Smooth muscle cell (in vitro differentiated cells): ENCODE measurements around the gene IRF2BPL. TPM values are rescaled to one million over a fixed set of nuclear protein-coding genes. Genes with fewer than 3 reads are reported as not detected.

ENCODE experiments used
- DNase-seq: peaks from one replicate; lab custom pipeline; 2025; ENCODE audit not compliant: unreplicated experiment; lab: John Stamatoyannopoulos, UW
- H2AFZ ChIP-seq: fragments of 200-600 bp; sonication (generic); 2 replicates; pipeline ENCODE4 v1.6.0; 2016; ENCODE audit warnings: antibody characterized with exemption, low read depth, mild to moderate bottlenecking
- H3F3A ChIP-seq: fragments of 200-600 bp; sonication (generic); 2 replicates; pipeline ENCODE4 v1.6.0; 2017; ENCODE audit warnings: antibody characterized with exemption, low read depth
- H3K27ac ChIP-seq: fragments of 200-600 bp; sonication (generic); 2 replicates; pipeline ENCODE4 v1.5.1; 2016; ENCODE audit warnings: low read depth, mild to moderate bottlenecking
- H3K27me3 ChIP-seq: fragments of 200-600 bp; sonication (generic); 2 replicates; pipeline ENCODE4 v1.6.1; 2016; ENCODE audit warnings: low read depth, mild to moderate bottlenecking
- H3K36me3 ChIP-seq: fragments of 200-600 bp; sonication (generic); 2 replicates; pipeline ENCODE4 v1.5.1; 2016; ENCODE audit warnings: low read depth
- H3K4me1 ChIP-seq: fragments of 200-600 bp; sonication (generic); 2 replicates; pipeline ENCODE4 v1.5.1; 2016; ENCODE audit warnings: low read depth
- H3K4me2 ChIP-seq: fragments of 200-600 bp; sonication (generic); 2 replicates; pipeline ENCODE4 v1.6.0; 2016; ENCODE audit warnings: mild to moderate bottlenecking
- H3K4me3 ChIP-seq: fragments of 200-600 bp; sonication (generic); 2 replicates; pipeline ENCODE4 v1.5.1; 2016; ENCODE audit warnings: mild to moderate bottlenecking
- H3K79me2 ChIP-seq: fragments of 200-600 bp; sonication (generic); 2 replicates; pipeline ENCODE4 v1.6.0; 2016; ENCODE audit warnings: low read depth, mild to moderate bottlenecking
- H3K9ac ChIP-seq: fragments of 200-600 bp; sonication (generic); 2 replicates; pipeline ENCODE4 v1.6.0; 2016; ENCODE audit warnings: low read depth
- H3K9me3 ChIP-seq: fragments of 200-600 bp; sonication (generic); replicated peaks from 2 replicates; pipeline ENCODE4 v1.5.1; 2016; ENCODE audit warnings: low read depth
- H4K20me1 ChIP-seq: fragments of 200-600 bp; sonication (generic); 2 replicates; pipeline ENCODE4 v1.6.0; 2016; ENCODE audit warnings: low read depth
- CTCF ChIP-seq: fragments of 200-600 bp; sonication (generic); IDR thresholded peaks from 2 replicates; pipeline ENCODE4 v1.5.1; 2017; ENCODE audit warnings: borderline replicate concordance, mild to moderate bottlenecking, antibody characterized with exemption; ENCODE audit not compliant: insufficient read depth, poor library complexity, severe bottlenecking
- WGBS: methylation state at CpG from one replicate; pipeline ENCODE4 v1.1.7; 2016; ENCODE audit warnings: low lambda C conversion rate; 5-methylcytosine and 5-hydroxymethylcytosine counted together
- polyA plus RNA-seq: library from polyadenylated mRNA; unstranded; fragments of >200 nt; fragmentation: Nextera tagmentation; extraction: Ambion mirVana; gene quantifications from 2 replicates; pipeline ENCODE4 v1.2.1, GENCODE V29; 2016
- total RNA-seq: library from RNA; depleted of rRNA; stranded (reverse); fragments of >200 nt; gene quantifications from 2 replicates; pipeline ENCODE4 v1.2.3, GENCODE V29; 2014

The IRF2BPL gene
- total and polyA plus RNA-seq, 2 experiments from 2014 or later, result 33.9 to 66.3 TPM

DNA sequence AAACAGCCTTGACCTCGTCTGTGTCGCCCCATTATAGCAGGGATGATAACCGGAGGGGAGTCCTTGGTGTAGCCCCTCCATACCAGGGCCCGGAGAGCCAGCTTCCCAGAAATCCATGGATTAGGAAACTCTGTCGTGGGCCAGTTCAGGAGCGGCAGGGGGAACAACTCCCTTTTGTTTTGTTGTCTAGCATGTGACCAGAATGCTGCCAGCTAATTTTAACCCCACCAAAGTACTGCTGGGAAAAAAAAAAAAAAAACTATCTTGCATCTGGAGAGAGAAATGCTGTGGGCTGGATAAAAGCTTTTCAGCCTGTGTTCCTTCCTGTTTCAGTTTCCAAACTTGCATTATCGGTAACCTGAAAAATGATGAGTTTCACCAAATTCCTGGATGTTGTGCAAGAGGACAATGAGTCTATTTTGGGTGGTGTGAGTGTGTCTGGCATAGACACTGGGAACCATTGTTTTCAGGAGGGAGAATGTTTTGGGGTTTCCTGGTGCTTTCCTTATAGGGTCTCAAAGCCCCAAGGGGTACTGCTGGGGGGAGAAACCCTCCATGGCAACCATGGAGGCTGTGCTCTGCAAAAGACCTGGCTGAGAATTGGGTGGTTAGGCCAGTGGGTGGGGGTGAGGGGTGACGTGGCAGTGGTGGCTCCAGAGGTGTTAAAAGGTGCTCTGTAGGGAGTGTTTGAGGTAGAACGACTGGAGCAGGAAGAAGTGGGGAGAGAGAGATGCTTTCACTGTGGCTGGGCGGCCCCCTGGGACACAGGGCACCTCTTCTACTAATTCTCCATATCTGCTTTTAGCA, 14.9 kb upstream of the IRF2BPL start:
- no peak overlapping the region for H3K4me3 ChIP-seq
- H3K9me3 ChIP-seq, result no peaks in the 10 kb centered on the region
- H3K4me2 ChIP-seq, result peak overlapping the region; percentile 81
- peaks cover 40% of the 10 kb centered on the region for H3F3A ChIP-seq
- 30% methylated on average over 10 of the region's 10 CpGs for WGBS
- H3K79me2 ChIP-seq, result no peaks in the 10 kb centered on the region
- H3K27me3 ChIP-seq, result no peaks in the 10 kb centered on the region
- H3K4me1 ChIP-seq, result peaks cover 63% of the 10 kb centered on the region
- no peaks in the 10 kb centered on the region for H4K20me1 ChIP-seq
- TF ChIP-seq CTCF, result no peak
- H3K9ac ChIP-seq, result peak overlapping the region; percentile 87
- H3K36me3 ChIP-seq, result no peaks in the 10 kb centered on the region
- no peak for DNase-seq
- no peak overlapping the region for H2AFZ ChIP-seq
- H3K27ac ChIP-seq, result peak overlapping the region; percentile 99

GRCh38 chr14:77041881-77042545, 13.5 kb upstream of the IRF2BPL start:
- Histone ChIP-seq H3K9ac (peak overlapping the region; percentile 87), H4K20me1 (no peaks in the 10 kb centered on the region), H3K36me3 (no peaks in the 10 kb centered on the region), H3K4me1 (peaks cover 76% of the 10 kb centered on the region), H3K4me2 (peak overlapping the region; percentile 81), H3K4me3 (no peak overlapping the region), H3K79me2 (no peaks in the 10 kb centered on the region), H3K27ac (peak overlapping the region; percentile 99), H2AFZ (no peak overlapping the region), H3K27me3 (no peaks in the 10 kb centered on the region), H3K9me3 (no peaks in the 10 kb centered on the region), H3F3A (peaks cover 47% of the 10 kb centered on the region)
- no peak for TF ChIP-seq CTCF
- DNase-seq, result no peak
- WGBS, result 22% methylated on average over 14 of the region's 14 CpGs

- no peaks in the 10 kb centered on the region for H3K36me3 ChIP-seq
- peak overlapping the region; percentile 44 for H3K4me3 ChIP-seq
- WGBS, result 22% methylated on average over 23 of the region's 23 CpGs
- DNase-seq, result no peak
- peaks cover 82% of the 10 kb centered on the region for H3K4me1 ChIP-seq
- H3K4me2 ChIP-seq, result peak overlapping the region; percentile 81
- H4K20me1 ChIP-seq, result no peaks in the 10 kb centered on the region
- H3K79me2 ChIP-seq, result no peaks in the 10 kb centered on the region
- H3K9ac ChIP-seq, result peak overlapping the region; percentile 87
- no peak for TF ChIP-seq CTCF
- peak overlapping the region; percentile 99 for H3K27ac ChIP-seq
- no peaks in the 10 kb centered on the region for H3K27me3 ChIP-seq
- no peak overlapping the region for H2AFZ ChIP-seq
- H3K9me3 ChIP-seq, result no peaks in the 10 kb centered on the region
- H3F3A ChIP-seq, result peaks cover 43% of the 10 kb centered on the region
These were observed 12.5 kb upstream of the IRF2BPL start for GRCh38 chr14:77040741-77041653.
